RWPE1 (cell line): Measurements from ENCODE around the gene THTPA.
A peak's percentile ranks its signal among the peaks of the same experiment; 100 is the strongest.

ENCODE experiments used
- CTCF ChIA-PET: fragments of 350-600 bp; sonication (Branson Sonifier 250); formaldehyde crosslinking; extraction: SDS; loops from one replicate; lab custom pipeline; 2021; lab: Yijun Ruan, JAX
- POLR2A ChIA-PET: fragments of 400-600 bp; formaldehyde crosslinking; extraction: SDS; loops from one replicate; lab custom pipeline; 2020; ENCODE audit warnings: antibody characterized with exemption; ENCODE audit not compliant: low non-redundant PET; lab: Yijun Ruan, JAX
- DNase-seq: peaks from one replicate; pipeline ENCODE4 v3.0.0; 2012; ENCODE audit warnings: low spot score
- H3K27ac ChIP-seq: fragments of 450-650 bp; 2 replicates; pipeline ENCODE4 v1.5.1; 2017
- TF ChIP-seq, protein P1 (sequence below): fragments of 450-650 bp; conservative IDR thresholded peaks from 2 replicates; pipeline ENCODE4 v1.5.1; 2017; ENCODE audit warnings: low read depth, mild to moderate bottlenecking

The THTPA gene

GRCh38 chr14:23564181-23564812 is 8.2 kb downstream of the THTPA start:
- ChIA-PET CTCF (interaction anchor here (1.0 kb wide), 1 partner anchor 86 kb away, joined by 3 read pairs; no protein-coding TSS in a partner anchor), POLR2A (no interaction called here)
- no peak for DNase-seq
- TF ChIP-seq, protein P1, sequence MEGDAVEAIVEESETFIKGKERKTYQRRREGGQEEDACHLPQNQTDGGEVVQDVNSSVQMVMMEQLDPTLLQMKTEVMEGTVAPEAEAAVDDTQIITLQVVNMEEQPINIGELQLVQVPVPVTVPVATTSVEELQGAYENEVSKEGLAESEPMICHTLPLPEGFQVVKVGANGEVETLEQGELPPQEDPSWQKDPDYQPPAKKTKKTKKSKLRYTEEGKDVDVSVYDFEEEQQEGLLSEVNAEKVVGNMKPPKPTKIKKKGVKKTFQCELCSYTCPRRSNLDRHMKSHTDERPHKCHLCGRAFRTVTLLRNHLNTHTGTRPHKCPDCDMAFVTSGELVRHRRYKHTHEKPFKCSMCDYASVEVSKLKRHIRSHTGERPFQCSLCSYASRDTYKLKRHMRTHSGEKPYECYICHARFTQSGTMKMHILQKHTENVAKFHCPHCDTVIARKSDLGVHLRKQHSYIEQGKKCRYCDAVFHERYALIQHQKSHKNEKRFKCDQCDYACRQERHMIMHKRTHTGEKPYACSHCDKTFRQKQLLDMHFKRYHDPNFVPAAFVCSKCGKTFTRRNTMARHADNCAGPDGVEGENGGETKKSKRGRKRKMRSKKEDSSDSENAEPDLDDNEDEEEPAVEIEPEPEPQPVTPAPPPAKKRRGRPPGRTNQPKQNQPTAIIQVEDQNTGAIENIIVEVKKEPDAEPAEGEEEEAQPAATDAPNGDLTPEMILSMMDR, result no peak
- H3K27ac ChIP-seq, result peak overlapping the region; percentile 56; the same call in 1 of the 2 replicates

DNA sequence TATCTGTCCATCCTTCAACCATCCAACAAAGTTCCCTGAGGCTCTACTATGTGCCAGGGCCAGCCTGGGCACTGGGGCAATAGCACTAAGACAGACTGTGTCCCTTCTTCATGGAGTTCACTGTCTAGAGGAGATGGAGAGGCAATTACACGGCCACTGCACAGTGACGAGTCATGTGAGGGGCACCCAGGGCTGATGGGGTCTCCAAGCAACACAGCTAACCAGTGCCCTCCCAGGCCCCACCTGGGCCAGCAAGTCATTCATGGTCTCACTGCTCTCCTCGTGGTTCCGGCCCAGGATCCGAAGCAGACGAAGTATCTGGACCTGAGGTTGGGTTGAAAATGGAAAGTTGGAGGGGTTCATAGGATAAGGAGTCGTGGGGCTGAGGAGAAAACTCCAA is 8.8 kb downstream of the THTPA start:
- DNase-seq, result no peak
- TF ChIP-seq, protein P1, result no peak
- no peak overlapping the region for H3K27ac ChIP-seq
- ChIA-PET CTCF (interaction anchor here (1.0 kb wide), 1 partner anchor 87 kb away, joined by 3 read pairs; no protein-coding TSS in a partner anchor), POLR2A (no interaction called here)

GRCh38 chr14:23565626-23566025 is 9.6 kb downstream of the THTPA start:
- ChIA-PET POLR2A (no interaction called here), CTCF (no interaction called here)
- H3K27ac ChIP-seq, result 0 out of 2 replicates have a peak overlapping the region, but pooled peaks have one; percentile 3
- no peak for DNase-seq
- TF ChIP-seq, protein P1, result no peak

DNA sequence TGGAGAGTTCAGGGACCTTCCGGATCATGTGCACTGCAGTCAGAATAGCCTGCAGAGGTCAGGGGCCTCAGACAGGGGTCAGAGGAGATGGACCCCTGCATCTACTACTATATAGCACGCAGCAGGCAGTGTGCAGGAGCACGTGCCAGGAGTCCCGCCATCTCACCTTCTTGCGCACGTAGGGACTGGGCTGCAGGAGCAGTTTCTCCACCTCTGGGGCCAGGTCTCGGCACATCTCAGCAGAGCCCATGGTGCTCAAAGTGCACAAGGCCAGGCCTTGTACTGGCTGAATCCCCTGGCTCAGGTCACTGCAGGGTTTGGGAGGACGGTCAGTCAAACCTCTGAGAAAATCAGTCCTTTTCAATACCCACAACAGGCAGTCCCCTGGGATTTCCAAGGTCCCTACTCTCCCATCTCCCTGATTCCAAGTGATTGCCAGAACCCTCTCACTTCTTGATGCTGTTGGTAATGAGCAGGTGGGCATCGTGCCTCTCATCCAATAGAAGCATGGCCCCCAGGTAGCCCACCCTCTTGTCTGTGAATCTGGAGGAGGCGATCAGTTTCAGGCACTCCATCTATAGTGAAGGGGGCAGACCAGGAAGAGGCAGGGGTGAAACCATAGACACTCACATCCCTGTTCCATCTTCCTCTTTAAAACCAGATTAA is 10.2 kb downstream of the THTPA start:
- POLR2A ChIA-PET, result interaction anchor here (1.2 kb wide), 1 partner anchor 9 kb away, joined by 3 read pairs; no protein-coding TSS in a partner anchor
- peak overlapping the region; percentile 80 for H3K27ac ChIP-seq
- CTCF ChIA-PET, result interaction anchor here (0.6 kb wide), 1 partner anchor 845 kb away, joined by 3 read pairs; no protein-coding TSS in a partner anchor
- DNase-seq, result no peak
- TF ChIP-seq, protein P1, result no peak

DNA sequence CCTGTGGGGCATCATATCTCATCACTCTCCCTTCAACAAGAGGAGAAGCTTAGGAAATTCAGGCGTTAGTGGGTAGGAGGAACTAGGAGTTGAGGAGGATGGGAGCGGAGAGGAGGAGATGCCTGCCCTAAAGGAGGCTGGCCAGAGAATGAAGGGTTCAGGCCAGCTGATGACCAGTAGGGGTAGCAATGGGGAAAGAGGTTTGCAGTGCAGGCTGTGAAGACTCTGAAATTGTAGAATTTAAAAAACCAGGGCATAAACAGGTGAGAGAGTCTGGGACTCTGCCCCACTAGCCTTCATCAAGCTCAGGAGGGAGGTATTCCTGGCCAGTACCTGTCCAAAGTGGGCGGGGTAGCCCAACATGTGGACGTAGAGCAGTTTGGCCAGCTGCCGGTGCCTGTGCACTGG is 10.7 kb downstream of the THTPA start:
- ChIA-PET POLR2A (interaction anchor here (1.2 kb wide), 1 partner anchor 10 kb away, joined by 3 read pairs; no protein-coding TSS in a partner anchor), CTCF (interaction anchor here (0.6 to 0.9 kb wide), 3 partner anchors 10 to 844 kb away, joined by 3 to 7 read pairs (median 3); no protein-coding TSS in a partner anchor)
- TF ChIP-seq, protein P1, result no peak
- DNase-seq, result no peak
- peak overlapping the region; percentile 80 for H3K27ac ChIP-seq

DNA sequence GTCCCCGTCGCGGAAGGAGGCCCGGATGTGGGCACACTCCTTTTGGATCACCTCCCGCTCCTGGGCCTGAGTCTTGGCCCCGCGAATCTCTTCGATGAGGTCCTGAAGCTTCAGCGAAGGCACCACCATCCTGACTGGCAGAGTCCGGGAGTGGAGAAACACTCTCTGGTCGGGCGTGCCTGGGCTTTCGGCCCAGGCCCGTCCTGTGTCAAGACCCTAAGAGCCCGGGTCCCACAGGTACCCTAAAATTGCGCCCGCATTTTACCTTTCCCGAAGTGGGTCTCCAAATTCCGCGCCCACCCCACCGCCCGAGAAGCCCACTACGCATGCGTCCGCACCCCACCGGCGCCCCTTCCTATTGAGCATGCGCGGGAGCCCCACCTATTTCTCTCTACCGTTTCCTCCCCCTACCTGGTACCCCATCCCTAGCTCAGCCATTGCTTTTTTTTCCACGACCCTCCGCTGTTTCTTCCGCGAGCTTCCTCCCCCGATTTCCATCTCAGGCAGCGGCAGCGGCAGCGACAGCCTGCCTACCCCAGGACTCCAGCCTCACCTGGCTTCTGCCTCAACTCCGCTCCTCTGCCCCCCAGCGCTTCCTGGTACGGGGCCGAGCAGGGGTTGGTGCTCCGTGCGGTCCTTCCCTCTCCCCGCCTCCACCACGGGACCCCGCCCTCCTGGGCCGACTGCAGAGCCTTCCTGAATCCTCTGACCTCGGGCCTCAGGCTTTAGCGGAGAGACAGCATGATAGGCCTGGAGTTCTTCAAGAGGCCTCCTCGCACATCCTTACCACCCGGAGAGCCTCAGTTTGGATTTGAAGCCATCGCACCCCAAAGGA is 11.3 kb downstream of the THTPA start, which contains the start of gene AP1G2:
Gene AP1G2 (minus strand): TSS at position 606 of the 835 bp plus-strand sequence. CDS start 477 bp downstream, at position 129.
- POLR2A ChIA-PET, result interaction anchor here (1.2 kb wide), 1 partner anchor 11 kb away, joined by 3 read pairs; no protein-coding TSS in a partner anchor
- TF ChIP-seq, protein P1, result no peak
- peak within 1 kb of the TSS; percentile 80 for H3K27ac ChIP-seq
- peak; percentile 92 for DNase-seq
- CTCF ChIA-PET, result interaction anchor here (0.6 to 0.9 kb wide), 5 partner anchors 9 to 843 kb away, joined by 3 to 7 read pairs (median 3); no protein-coding TSS in a partner anchor
